Measurements from ENCODE around the gene RPL27. TPM values are rescaled to one million over a fixed set of nuclear protein-coding genes. Genes with fewer than 3 reads are reported as not detected.

RPL27 gene
- total and polyA plus RNA-seq, 2 donors (not counting 1 experiment from before 2014, with no cell fraction given), result 902 to 3,346 TPM

- H3K79me2 ChIP-seq (ENCODE audit: control insufficient read depth, insufficient read depth, low read length), result peaks cover 18% of the 10 kb centered on the region
- TF ChIP-seq, protein P1, sequence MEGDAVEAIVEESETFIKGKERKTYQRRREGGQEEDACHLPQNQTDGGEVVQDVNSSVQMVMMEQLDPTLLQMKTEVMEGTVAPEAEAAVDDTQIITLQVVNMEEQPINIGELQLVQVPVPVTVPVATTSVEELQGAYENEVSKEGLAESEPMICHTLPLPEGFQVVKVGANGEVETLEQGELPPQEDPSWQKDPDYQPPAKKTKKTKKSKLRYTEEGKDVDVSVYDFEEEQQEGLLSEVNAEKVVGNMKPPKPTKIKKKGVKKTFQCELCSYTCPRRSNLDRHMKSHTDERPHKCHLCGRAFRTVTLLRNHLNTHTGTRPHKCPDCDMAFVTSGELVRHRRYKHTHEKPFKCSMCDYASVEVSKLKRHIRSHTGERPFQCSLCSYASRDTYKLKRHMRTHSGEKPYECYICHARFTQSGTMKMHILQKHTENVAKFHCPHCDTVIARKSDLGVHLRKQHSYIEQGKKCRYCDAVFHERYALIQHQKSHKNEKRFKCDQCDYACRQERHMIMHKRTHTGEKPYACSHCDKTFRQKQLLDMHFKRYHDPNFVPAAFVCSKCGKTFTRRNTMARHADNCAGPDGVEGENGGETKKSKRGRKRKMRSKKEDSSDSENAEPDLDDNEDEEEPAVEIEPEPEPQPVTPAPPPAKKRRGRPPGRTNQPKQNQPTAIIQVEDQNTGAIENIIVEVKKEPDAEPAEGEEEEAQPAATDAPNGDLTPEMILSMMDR (conservative IDR thresholded peaks at IDR 0.05 in 1 of 2, IDR thresholded peaks at IDR 0.05 in 1 of 2; ENCODE audit: low read depth in 1 of 2, low read length in 2 of 2), result no peak
- TF ChIP-seq EZH2 (IDR thresholded peaks at IDR 0.05; ENCODE audit: low read length, missing control alignments), result no peak
- peaks cover 6% of the 10 kb centered on the region for H3K4me1 ChIP-seq (ENCODE audit: control insufficient read depth, extremely low read depth, insufficient read depth, low read length)
- no peaks in the 10 kb centered on the region for H3K36me3 ChIP-seq (ENCODE audit: control insufficient read depth, insufficient read depth, low read length)
- H3K9me3 ChIP-seq (ENCODE audit: control insufficient read depth, insufficient read depth, low read depth, low read length), result no peaks in the 10 kb centered on the region
- H3K9ac ChIP-seq (ENCODE audit: insufficient read depth, low read length), result no peak overlapping the region
- no peak overlapping the region for H2AFZ ChIP-seq (ENCODE audit: low read length)
- H3K27me3 ChIP-seq (ENCODE audit: control insufficient read depth, insufficient read depth, low read length), result no peaks in the 10 kb centered on the region
- H4K20me1 ChIP-seq (ENCODE audit: control insufficient read depth, extremely low read depth, insufficient read depth, low read length), result no peaks in the 10 kb centered on the region
- H3K4me3 ChIP-seq (replicated peaks in 1 of 4; ENCODE audit: control extremely low read depth in 1 of 4, insufficient read depth in 1 of 4, low read depth in 3 of 4, low read length in 4 of 4), result no peak overlapping the region
- no peak for DNase-seq (ENCODE audit: low read depth in 2 of 2)
- H3K4me2 ChIP-seq (ENCODE audit: extremely low read depth, insufficient read depth, low read length), result no peak overlapping the region
- no peak overlapping the region for H3K27ac ChIP-seq (ENCODE audit: insufficient read depth, low read length)
Observed at GRCh38 chr17:42982266-42982665, 16.0 kb upstream of the RPL27 start.

- TF ChIP-seq EZH2 (IDR thresholded peaks at IDR 0.05; ENCODE audit: low read length, missing control alignments), result no peak
- TF ChIP-seq, protein P1 (conservative IDR thresholded peaks at IDR 0.05 in 1 of 2, IDR thresholded peaks at IDR 0.05 in 1 of 2; ENCODE audit: low read depth in 1 of 2, low read length in 2 of 2), result no peak
- H3K4me3 ChIP-seq (replicated peaks in 1 of 4; ENCODE audit: control extremely low read depth in 1 of 4, insufficient read depth in 1 of 4, low read depth in 3 of 4, low read length in 4 of 4), result no peak overlapping the region
- no peaks in the 10 kb centered on the region for H3K27me3 ChIP-seq (ENCODE audit: control insufficient read depth, insufficient read depth, low read length)
- no peak overlapping the region for H3K4me2 ChIP-seq (ENCODE audit: extremely low read depth, insufficient read depth, low read length)
- DNase-seq (ENCODE audit: low read depth in 2 of 2), result no peak
- no peak overlapping the region for H3K9ac ChIP-seq (ENCODE audit: insufficient read depth, low read length)
- no peak overlapping the region for H2AFZ ChIP-seq (ENCODE audit: low read length)
- no peak overlapping the region for H3K27ac ChIP-seq (ENCODE audit: insufficient read depth, low read length)
- peaks cover 11% of the 10 kb centered on the region for H3K4me1 ChIP-seq (ENCODE audit: control insufficient read depth, extremely low read depth, insufficient read depth, low read length)
- no peaks in the 10 kb centered on the region for H3K9me3 ChIP-seq (ENCODE audit: control insufficient read depth, insufficient read depth, low read depth, low read length)
- H4K20me1 ChIP-seq (ENCODE audit: control insufficient read depth, extremely low read depth, insufficient read depth, low read length), result no peaks in the 10 kb centered on the region
- H3K79me2 ChIP-seq (ENCODE audit: control insufficient read depth, insufficient read depth, low read length), result peaks cover 18% of the 10 kb centered on the region
- H3K36me3 ChIP-seq (ENCODE audit: control insufficient read depth, insufficient read depth, low read length), result peaks cover under 1% of the 10 kb centered on the region
Observed at GRCh38 chr17:42985225-42985624, 13.0 kb upstream of the RPL27 start.

- no peaks in the 10 kb centered on the region for H3K27me3 ChIP-seq (ENCODE audit: control insufficient read depth, insufficient read depth, low read length)
- no peak overlapping the region for H3K4me3 ChIP-seq (replicated peaks in 1 of 4; ENCODE audit: control extremely low read depth in 1 of 4, insufficient read depth in 1 of 4, low read depth in 3 of 4, low read length in 4 of 4)
- H3K9me3 ChIP-seq (ENCODE audit: control insufficient read depth, insufficient read depth, low read depth, low read length), result no peaks in the 10 kb centered on the region
- H3K4me1 ChIP-seq (ENCODE audit: control insufficient read depth, extremely low read depth, insufficient read depth, low read length), result peaks cover 7% of the 10 kb centered on the region
- H3K79me2 ChIP-seq (ENCODE audit: control insufficient read depth, insufficient read depth, low read length), result no peaks in the 10 kb centered on the region
- peaks cover 10% of the 10 kb centered on the region for H3K36me3 ChIP-seq (ENCODE audit: control insufficient read depth, insufficient read depth, low read length)
- H3K9ac ChIP-seq (ENCODE audit: insufficient read depth, low read length), result no peak overlapping the region
- H3K4me2 ChIP-seq (ENCODE audit: extremely low read depth, insufficient read depth, low read length), result no peak overlapping the region
- TF ChIP-seq EZH2 (IDR thresholded peaks at IDR 0.05; ENCODE audit: low read length, missing control alignments), result no peak
- TF ChIP-seq, protein P1 (conservative IDR thresholded peaks at IDR 0.05 in 1 of 2, IDR thresholded peaks at IDR 0.05 in 1 of 2; ENCODE audit: low read depth in 1 of 2, low read length in 2 of 2), result no peak
- DNase-seq (ENCODE audit: low read depth in 2 of 2), result no peak
- H2AFZ ChIP-seq (ENCODE audit: low read length), result no peak overlapping the region
- H4K20me1 ChIP-seq (ENCODE audit: control insufficient read depth, extremely low read depth, insufficient read depth, low read length), result no peaks in the 10 kb centered on the region
- no peak overlapping the region for H3K27ac ChIP-seq (ENCODE audit: insufficient read depth, low read length)
Observed at GRCh38 chr17:42989141-42989540, 9.1 kb upstream of the RPL27 start.
